HepG2 (cell line): ENCODE data around the gene SLC27A1. TPM values are rescaled to one million over a fixed set of nuclear protein-coding genes. Genes with fewer than 3 reads are reported as not detected.

Experiments used
- EED ChIP-seq: sonication (generic); formaldehyde crosslinking; IDR thresholded peaks from 2 replicates; pipeline ENCODE4 v1.5.0; 2020; ENCODE audit warnings: mild to moderate bottlenecking, missing genetic modification reagents
- FOSL1 ChIP-seq: sonication (generic); formaldehyde crosslinking; IDR thresholded peaks from 2 replicates; pipeline ENCODE4 v1.9.0; 2021; ENCODE audit warnings: missing genetic modification reagents, borderline replicate concordance
- HDAC6 ChIP-seq: fragments of 200-600 bp; sonication (generic); IDR thresholded peaks from 2 replicates; pipeline ENCODE4 v1.7.0; 2017; ENCODE audit warnings: mild to moderate bottlenecking, antibody characterized with exemption, low read length, low read depth
- HNRNPLL ChIP-seq: fragments of 200-400 bp; formaldehyde crosslinking; IDR thresholded peaks from 2 replicates; pipeline ENCODE4 v1.6.1; 2017; ENCODE audit warnings: mild to moderate bottlenecking, low read depth, low read length; ENCODE audit not compliant: poor library complexity, severe bottlenecking
- MAZ ChIP-seq, 2 experiments: sonication (generic) in 1 of 2; formaldehyde crosslinking in 1 of 2; IDR thresholded peaks; 2 replicates each; pipeline versions ENCODE4 v1.5.0 to v1.6.1; 2012 to 2020; ENCODE audit warnings: low read depth in 2 of 2, mild to moderate bottlenecking in 2 of 2, borderline replicate concordance in 1 of 2, improper control_type of control experiment in 1 of 2, low read length in 1 of 2, missing genetic modification reagents in 1 of 2, moderate library complexity in 1 of 2
- MTF2 ChIP-seq: sonication (generic); formaldehyde crosslinking; IDR thresholded peaks from 2 replicates; pipeline ENCODE4 v1.5.0; 2020; ENCODE audit warnings: missing genetic modification reagents, borderline replicate concordance
- NFYB ChIP-seq: sonication (generic); formaldehyde crosslinking; IDR thresholded peaks from 2 replicates; pipeline ENCODE4 v1.4.0; 2020; ENCODE audit warnings: missing genetic modification reagents
- WIZ ChIP-seq: sonication (generic); formaldehyde crosslinking; IDR thresholded peaks from 2 replicates; pipeline ENCODE4 v1.5.1; 2020; ENCODE audit warnings: mild to moderate bottlenecking, missing genetic modification reagents
- ZNF230 ChIP-seq: sonication (generic); formaldehyde crosslinking; IDR thresholded peaks from 2 replicates; pipeline ENCODE4 v1.4.0; 2020; ENCODE audit warnings: mild to moderate bottlenecking, missing genetic modification reagents
- ZNF331 ChIP-seq: sonication (generic); formaldehyde crosslinking; IDR thresholded peaks from 2 replicates; pipeline ENCODE4 v1.4.0; 2020; ENCODE audit warnings: missing genetic modification reagents
- ZNF644 ChIP-seq: IDR thresholded peaks from 2 replicates; pipeline ENCODE4 v1.6.1; 2016; ENCODE audit warnings: low read depth
- ZNF674 ChIP-seq: sonication (generic); formaldehyde crosslinking; IDR thresholded peaks from 2 replicates; pipeline ENCODE4 v1.5.0; 2020; ENCODE audit warnings: low read depth, mild to moderate bottlenecking, missing genetic modification reagents
- ZNF776 ChIP-seq: sonication (generic); formaldehyde crosslinking; IDR thresholded peaks from 2 replicates; pipeline ENCODE4 v1.4.0; 2020; ENCODE audit warnings: mild to moderate bottlenecking, missing genetic modification reagents
- ZSCAN29 ChIP-seq: sonication (generic); formaldehyde crosslinking; conservative IDR thresholded peaks from 2 replicates; pipeline ENCODE4 v1.4.0; 2020; ENCODE audit warnings: mild to moderate bottlenecking, missing genetic modification reagents
- ZSCAN30 ChIP-seq: sonication (generic); formaldehyde crosslinking; IDR thresholded peaks from 2 replicates; pipeline ENCODE4 v1.5.0; 2020; ENCODE audit warnings: mild to moderate bottlenecking, missing genetic modification reagents
- polyA plus RNA-seq, 8 experiments: library from polyadenylated mRNA; depleted of rRNA in 3 of 8; stranded (reverse) in 7 of 8; unstranded in 1 of 8; fragments of >200 nt; fragmentation: Illumina TruSeq in 4 of 8; extraction: Trizol in 4 of 8; gene quantifications; 2 replicates each; pipeline versions ENCODE4 v1.2.1 to v1.2.3, GENCODE V29; 2011 to 2016; ENCODE audit warnings: low read depth in 4 of 8, missing spikeins in 1 of 8, mixed read lengths in 1 of 8; ENCODE audit not compliant: insufficient read depth in 1 of 8
- total RNA-seq, 5 experiments: library from RNA; depleted of rRNA; stranded (reverse); fragments of >200 nt; fragmentation: Illumina TruSeq; extraction: Trizol; gene quantifications; 2 replicates each; pipeline ENCODE4 v1.2.3, GENCODE V29; 2016; ENCODE audit warnings: low read depth in 1 of 5
- TF ChIP-seq, protein P1 (sequence below): sonication (generic); formaldehyde crosslinking; IDR thresholded peaks from 2 replicates; pipeline ENCODE4 v1.4.0; 2020; ENCODE audit warnings: missing genetic modification reagents
- TF ChIP-seq, protein P2 (sequence below): IDR thresholded peaks from 2 replicates; pipeline ENCODE4 v1.6.1; 2018; ENCODE audit warnings: missing genetic modification reagents
- TF ChIP-seq, protein P3 (sequence below): sonication (generic); formaldehyde crosslinking; IDR thresholded peaks from 2 replicates; pipeline ENCODE4 v1.5.0; 2020; ENCODE audit warnings: mild to moderate bottlenecking, missing genetic modification reagents
- TF ChIP-seq, protein P4 (sequence below): IDR thresholded peaks from 2 replicates; pipeline ENCODE4 v1.6.1; 2016; ENCODE audit warnings: low read depth
- TF ChIP-seq, protein P5 (sequence below): IDR thresholded peaks from 2 replicates; pipeline ENCODE4 v1.6.1; 2012; ENCODE audit warnings: low read length, improper control_type of control experiment

The SLC27A1 gene
- total and polyA plus RNA-seq, 2 of the 13 experiments (the other 11 are each of a cell fraction or from before 2014, with no cell fraction given), result 4.1 to 8.8 TPM

DNA sequence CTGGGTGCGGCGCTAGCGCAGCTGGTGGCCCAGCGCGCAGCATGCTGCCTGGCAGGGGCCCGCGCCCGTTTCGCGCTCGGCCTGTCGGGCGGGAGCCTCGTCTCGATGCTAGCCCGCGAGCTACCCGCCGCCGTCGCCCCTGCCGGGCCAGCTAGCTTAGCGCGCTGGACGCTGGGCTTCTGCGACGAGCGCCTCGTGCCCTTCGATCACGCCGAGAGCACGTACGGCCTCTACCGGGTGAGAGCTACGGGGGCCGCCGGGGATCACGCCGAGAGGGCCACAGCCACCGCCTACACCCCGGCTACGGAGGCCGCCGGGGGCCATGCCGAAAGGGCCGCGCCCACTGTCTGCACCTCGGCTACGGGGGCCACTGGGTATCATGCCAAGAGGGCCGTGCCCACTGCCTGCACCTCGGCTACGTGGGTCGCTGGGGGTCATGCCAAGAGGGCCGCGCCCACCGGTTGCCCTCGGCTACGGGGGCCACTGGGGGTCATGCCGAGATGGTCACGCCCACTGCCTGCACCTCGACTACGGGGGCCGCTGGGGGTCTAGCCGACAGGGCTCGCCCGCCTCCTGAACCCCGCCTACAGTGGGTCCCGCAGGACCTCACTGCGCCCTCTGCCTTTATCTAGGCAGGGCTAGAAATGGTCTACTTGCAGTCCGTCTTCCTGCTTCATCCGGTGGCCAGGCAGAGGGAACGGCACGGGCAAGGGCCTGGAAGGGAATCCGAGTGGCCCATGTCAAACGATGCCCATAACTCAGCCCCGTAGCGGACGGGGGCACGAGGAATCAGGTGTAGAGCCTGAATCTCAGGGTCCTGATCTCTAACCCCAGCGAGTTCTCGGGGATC lies 41.6 kb downstream of the SLC27A1 start (continued):
- no peak for TF ChIP-seq ZNF644
- TF ChIP-seq ZNF776 (CRISPR knock-in tag), result peak; percentile 91; the same call in 1 of the 2 replicates
- peak; percentile 56 for TF ChIP-seq HNRNPLL
- TF ChIP-seq, protein P1, sequence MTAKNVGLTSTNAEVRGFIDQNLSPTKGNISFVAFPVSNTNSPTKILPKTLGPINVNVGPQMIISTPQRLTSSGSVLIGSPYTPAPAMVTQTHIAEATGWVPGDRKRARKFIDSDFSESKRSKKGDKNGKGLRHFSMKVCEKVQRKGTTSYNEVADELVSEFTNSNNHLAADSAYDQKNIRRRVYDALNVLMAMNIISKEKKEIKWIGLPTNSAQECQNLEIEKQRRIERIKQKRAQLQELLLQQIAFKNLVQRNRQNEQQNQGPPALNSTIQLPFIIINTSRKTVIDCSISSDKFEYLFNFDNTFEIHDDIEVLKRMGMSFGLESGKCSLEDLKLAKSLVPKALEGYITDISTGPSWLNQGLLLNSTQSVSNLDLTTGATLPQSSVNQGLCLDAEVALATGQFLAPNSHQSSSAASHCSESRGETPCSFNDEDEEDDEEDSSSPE (CRISPR knock-in tag), result peak; percentile 72
- TF ChIP-seq, protein P2, sequence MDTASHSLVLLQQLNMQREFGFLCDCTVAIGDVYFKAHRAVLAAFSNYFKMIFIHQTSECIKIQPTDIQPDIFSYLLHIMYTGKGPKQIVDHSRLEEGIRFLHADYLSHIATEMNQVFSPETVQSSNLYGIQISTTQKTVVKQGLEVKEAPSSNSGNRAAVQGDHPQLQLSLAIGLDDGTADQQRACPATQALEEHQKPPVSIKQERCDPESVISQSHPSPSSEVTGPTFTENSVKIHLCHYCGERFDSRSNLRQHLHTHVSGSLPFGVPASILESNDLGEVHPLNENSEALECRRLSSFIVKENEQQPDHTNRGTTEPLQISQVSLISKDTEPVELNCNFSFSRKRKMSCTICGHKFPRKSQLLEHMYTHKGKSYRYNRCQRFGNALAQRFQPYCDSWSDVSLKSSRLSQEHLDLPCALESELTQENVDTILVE (CRISPR knock-in tag), result peak; percentile 93
- TF ChIP-seq ZNF230, result peak; percentile 99
- TF ChIP-seq, protein P3, sequence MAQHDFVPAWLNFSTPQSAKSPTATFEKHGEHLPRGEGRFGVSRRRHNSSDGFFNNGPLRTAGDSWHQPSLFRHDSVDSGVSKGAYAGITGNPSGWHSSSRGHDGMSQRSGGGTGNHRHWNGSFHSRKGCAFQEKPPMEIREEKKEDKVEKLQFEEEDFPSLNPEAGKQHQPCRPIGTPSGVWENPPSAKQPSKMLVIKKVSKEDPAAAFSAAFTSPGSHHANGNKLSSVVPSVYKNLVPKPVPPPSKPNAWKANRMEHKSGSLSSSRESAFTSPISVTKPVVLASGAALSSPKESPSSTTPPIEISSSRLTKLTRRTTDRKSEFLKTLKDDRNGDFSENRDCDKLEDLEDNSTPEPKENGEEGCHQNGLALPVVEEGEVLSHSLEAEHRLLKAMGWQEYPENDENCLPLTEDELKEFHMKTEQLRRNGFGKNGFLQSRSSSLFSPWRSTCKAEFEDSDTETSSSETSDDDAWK (CRISPR knock-in tag), result no peak
- TF ChIP-seq WIZ (CRISPR knock-in tag), result peak; percentile 82
- TF ChIP-seq, protein P4, sequence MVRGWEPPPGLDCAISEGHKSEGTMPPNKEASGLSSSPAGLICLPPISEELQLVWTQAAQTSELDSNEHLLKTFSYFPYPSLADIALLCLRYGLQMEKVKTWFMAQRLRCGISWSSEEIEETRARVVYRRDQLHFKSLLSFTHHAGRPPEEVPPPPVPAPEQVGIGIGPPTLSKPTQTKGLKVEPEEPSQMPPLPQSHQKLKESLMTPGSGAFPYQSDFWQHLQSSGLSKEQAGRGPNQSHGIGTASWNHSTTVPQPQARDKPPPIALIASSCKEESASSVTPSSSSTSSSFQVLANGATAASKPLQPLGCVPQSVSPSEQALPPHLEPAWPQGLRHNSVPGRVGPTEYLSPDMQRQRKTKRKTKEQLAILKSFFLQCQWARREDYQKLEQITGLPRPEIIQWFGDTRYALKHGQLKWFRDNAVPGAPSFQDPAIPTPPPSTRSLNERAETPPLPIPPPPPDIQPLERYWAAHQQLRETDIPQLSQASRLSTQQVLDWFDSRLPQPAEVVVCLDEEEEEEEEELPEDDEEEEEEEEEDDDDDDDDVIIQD (CRISPR knock-in tag), result 0 out of 2 replicates have a peak, but pooled peaks have one; percentile 33
- 0 out of 2 replicates have a peak, but pooled peaks have one; percentile 9 for TF ChIP-seq FOSL1 (CRISPR knock-in tag)
- TF ChIP-seq EED (CRISPR knock-in tag), result peak; percentile 87; the same call in 1 of the 2 replicates
- peak; percentile 98 for TF ChIP-seq MTF2 (CRISPR knock-in tag)
- no peak for TF ChIP-seq ZSCAN30 (CRISPR knock-in tag)
- TF ChIP-seq ZNF674 (CRISPR knock-in tag), result no peak; the same call in 1 of the 2 replicates
- no peak; the same call in 1 of the 2 replicates for TF ChIP-seq NFYB (CRISPR knock-in tag)
- TF ChIP-seq MAZ (IDR thresholded peaks at IDR 0.05; ENCODE audit: borderline replicate concordance, low read depth, low read length), result 0 out of 2 replicates have a peak, but pooled peaks have one; percentile 48
- TF ChIP-seq MAZ (CRISPR knock-in tag; IDR thresholded peaks at IDR 0.05; ENCODE audit: low read depth), result peak; percentile 89; the same call in 1 of the 2 replicates
- peak; percentile 84 for TF ChIP-seq ZSCAN29 (CRISPR knock-in tag)
- peak; percentile 34 for TF ChIP-seq ZNF331
- TF ChIP-seq, protein P5, sequence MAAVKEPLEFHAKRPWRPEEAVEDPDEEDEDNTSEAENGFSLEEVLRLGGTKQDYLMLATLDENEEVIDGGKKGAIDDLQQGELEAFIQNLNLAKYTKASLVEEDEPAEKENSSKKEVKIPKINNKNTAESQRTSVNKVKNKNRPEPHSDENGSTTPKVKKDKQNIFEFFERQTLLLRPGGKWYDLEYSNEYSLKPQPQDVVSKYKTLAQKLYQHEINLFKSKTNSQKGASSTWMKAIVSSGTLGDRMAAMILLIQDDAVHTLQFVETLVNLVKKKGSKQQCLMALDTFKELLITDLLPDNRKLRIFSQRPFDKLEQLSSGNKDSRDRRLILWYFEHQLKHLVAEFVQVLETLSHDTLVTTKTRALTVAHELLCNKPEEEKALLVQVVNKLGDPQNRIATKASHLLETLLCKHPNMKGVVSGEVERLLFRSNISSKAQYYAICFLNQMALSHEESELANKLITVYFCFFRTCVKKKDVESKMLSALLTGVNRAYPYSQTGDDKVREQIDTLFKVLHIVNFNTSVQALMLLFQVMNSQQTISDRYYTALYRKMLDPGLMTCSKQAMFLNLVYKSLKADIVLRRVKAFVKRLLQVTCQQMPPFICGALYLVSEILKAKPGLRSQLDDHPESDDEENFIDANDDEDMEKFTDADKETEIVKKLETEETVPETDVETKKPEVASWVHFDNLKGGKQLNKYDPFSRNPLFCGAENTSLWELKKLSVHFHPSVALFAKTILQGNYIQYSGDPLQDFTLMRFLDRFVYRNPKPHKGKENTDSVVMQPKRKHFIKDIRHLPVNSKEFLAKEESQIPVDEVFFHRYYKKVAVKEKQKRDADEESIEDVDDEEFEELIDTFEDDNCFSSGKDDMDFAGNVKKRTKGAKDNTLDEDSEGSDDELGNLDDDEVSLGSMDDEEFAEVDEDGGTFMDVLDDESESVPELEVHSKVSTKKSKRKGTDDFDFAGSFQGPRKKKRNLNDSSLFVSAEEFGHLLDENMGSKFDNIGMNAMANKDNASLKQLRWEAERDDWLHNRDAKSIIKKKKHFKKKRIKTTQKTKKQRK, result no peak
- no peak for TF ChIP-seq HDAC6
